HG02943 (cell line): ENCODE measurements around the gene GMPPA.

Experiments used
- ATAC-seq: cut with Tn5 transposase; IDR thresholded peaks from one replicate; pipeline ENCODE4 v1.9.1; 2021; ENCODE audit warnings: mild to moderate bottlenecking, low read depth, moderate library complexity; ENCODE audit not compliant: unreplicated experiment

Gene GMPPA

GRCh38 chr2:219483451-219484342 is 15.0 kb upstream of the GMPPA start:
- no peak for ATAC-seq

- ATAC-seq: no peak
These were observed 14.1 kb upstream of the GMPPA start for GRCh38 chr2:219484343-219485200.

GRCh38 chr2:219485201-219485580 is 13.5 kb upstream of the GMPPA start:
- ATAC-seq: no peak

- no peak for ATAC-seq
These were observed 12.2 kb upstream of the GMPPA start for GRCh38 chr2:219486380-219486959.

- no peak for ATAC-seq
These were observed 10.4 kb upstream of the GMPPA start for GRCh38 chr2:219488149-219488843.

- no peak for ATAC-seq
These were observed 9.9 kb upstream of the GMPPA start for GRCh38 chr2:219488844-219489194.

- ATAC-seq: no peak
These were observed 9.4 kb upstream of the GMPPA start for GRCh38 chr2:219489315-219489714.

- ATAC-seq: no peak
These were observed 8.5 kb upstream of the GMPPA start for GRCh38 chr2:219490186-219490585.

- ATAC-seq: no peak
These were observed 8.0 kb upstream of the GMPPA start for GRCh38 chr2:219490600-219491130.

- no peak for ATAC-seq
These were observed 7.3 kb upstream of the GMPPA start for GRCh38 chr2:219491278-219491963.

GRCh38 chr2:219492575-219492974 is 6.1 kb upstream of the GMPPA start:
- no peak for ATAC-seq

- no peak for ATAC-seq
These were observed 5.6 kb upstream of the GMPPA start for GRCh38 chr2:219493086-219493485.

- no peak for ATAC-seq
These were observed 3.6 kb upstream of the GMPPA start for GRCh38 chr2:219494952-219495530.

GRCh38 chr2:219495531-219496122 is 3.1 kb upstream of the GMPPA start:
- no peak for ATAC-seq

- no peak for ATAC-seq
These were observed 2.4 kb upstream of the GMPPA start for GRCh38 chr2:219496247-219496824.

- ATAC-seq: no peak
These were observed 1.7 kb upstream of the GMPPA start for GRCh38 chr2:219496825-219497494.

- no peak for ATAC-seq
These were observed 1.0 kb upstream of the GMPPA start for GRCh38 chr2:219497495-219498279.

GRCh38 chr2:219499058-219499307 is 292 bp downstream of the GMPPA start:
- ATAC-seq: no peak
